T-helper 9 cell (primary cell): Measurements from ENCODE around the gene BFAR.
"Not testable (repeated sequence)": the region's sequence is repeated elsewhere in the genome, so short reads cannot be mapped to it uniquely, and the experiment has no call there.

Experiments used
- DNase-seq: peaks from one replicate; pipeline ENCODE4 v3.0.0-alpha.2; 2020

Gene BFAR

GRCh38 chr16:14701859-14702258 is 69.1 kb downstream of the BFAR start:
- not testable (repeated sequence) for DNase-seq

- not testable (repeated sequence) for DNase-seq
Measured at GRCh38 chr16:14702672-14703071, 69.9 kb downstream of the BFAR start.

- DNase-seq = not testable (repeated sequence)
Measured at GRCh38 chr16:14703156-14704011, 70.6 kb downstream of the BFAR start, which contains the start of gene NPIPA3. Gene NPIPA3 (plus strand): TSS chr16:14703411. CDS start chr16:14708944, 5,533 bp downstream.
